Neuron (in vitro differentiated cells): ENCODE measurements around the gene CFAP410.

Experiments used
- H2AFZ ChIP-seq: one replicate; pipeline ENCODE4 v1.6.1; 2013; ENCODE audit warnings: low read depth, mild to moderate bottlenecking, inconsistent platforms, low read length, moderate library complexity
- H3K27me3 ChIP-seq: one replicate; pipeline ENCODE4 v1.6.1; 2013; ENCODE audit warnings: low read length; ENCODE audit not compliant: insufficient read depth
- H3K36me3 ChIP-seq: one replicate; pipeline ENCODE4 v1.6.1; 2013; ENCODE audit warnings: low read length; ENCODE audit not compliant: insufficient read depth
- H3K4me1 ChIP-seq: one replicate; pipeline ENCODE4 v1.6.1; 2013; ENCODE audit warnings: low read length; ENCODE audit not compliant: insufficient read depth
- H3K4me3 ChIP-seq: 2 replicates; pipeline ENCODE4 v1.5.1; 2013; ENCODE audit warnings: mild to moderate bottlenecking, low read length, moderate library complexity
- H3K9me3 ChIP-seq: one replicate; pipeline ENCODE4 v1.6.1; 2013; ENCODE audit warnings: low read length

CFAP410 gene

GRCh38 chr21:44329086-44329889 lies 9.9 kb downstream of the CFAP410 start:
- no peak overlapping the region for H3K4me3 ChIP-seq
- no peak overlapping the region for H2AFZ ChIP-seq

DNA sequence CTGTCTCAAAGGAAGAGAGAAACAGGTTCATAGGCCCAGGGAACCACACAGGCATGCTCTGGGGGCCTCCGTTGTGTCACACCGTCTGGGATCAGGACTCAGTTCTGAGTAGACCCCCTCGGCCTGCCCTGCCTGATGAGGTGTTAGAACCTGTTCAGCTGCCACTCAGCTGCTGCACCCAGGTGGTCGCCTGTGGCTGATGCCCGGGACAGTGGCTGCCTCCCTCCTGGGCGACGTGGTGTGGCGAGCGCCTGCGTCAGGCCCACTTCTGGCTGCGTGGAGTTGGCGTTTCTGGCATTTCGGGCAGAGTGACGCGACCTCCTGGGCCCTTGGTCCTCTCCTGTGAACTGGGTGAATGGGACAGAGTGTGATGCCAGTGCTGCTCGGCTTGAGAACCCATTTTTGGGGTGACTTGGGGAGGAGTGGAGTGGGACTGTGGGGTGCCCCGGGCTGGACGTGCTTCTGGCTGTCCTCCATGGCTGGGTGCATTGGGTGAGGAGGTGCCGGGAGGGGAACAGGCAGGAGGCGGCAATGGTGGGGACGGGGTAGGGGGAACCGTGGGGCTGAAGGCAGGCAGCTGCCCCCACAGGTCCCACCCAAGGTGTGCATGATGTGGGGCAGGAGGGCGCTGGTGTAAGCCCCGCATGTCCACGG lies 10.8 kb downstream of the CFAP410 start:
- Histone ChIP-seq H2AFZ (no peak overlapping the region), H3K4me1 (no peaks in the 10 kb centered on the region), H3K36me3 (peaks cover 22% of the 10 kb centered on the region), H3K27me3 (no peaks in the 10 kb centered on the region), H3K9me3 (no peaks in the 10 kb centered on the region), H3K4me3 (no peak overlapping the region)

More at GRCh38 chr21:44329086-44329889, 9.9 kb downstream of the CFAP410 start:
- H3K9me3 ChIP-seq, result no peaks in the 10 kb centered on the region
- H3K36me3 ChIP-seq, result peaks cover 15% of the 10 kb centered on the region
- H3K4me1 ChIP-seq, result no peaks in the 10 kb centered on the region
- H3K27me3 ChIP-seq, result no peaks in the 10 kb centered on the region

DNA sequence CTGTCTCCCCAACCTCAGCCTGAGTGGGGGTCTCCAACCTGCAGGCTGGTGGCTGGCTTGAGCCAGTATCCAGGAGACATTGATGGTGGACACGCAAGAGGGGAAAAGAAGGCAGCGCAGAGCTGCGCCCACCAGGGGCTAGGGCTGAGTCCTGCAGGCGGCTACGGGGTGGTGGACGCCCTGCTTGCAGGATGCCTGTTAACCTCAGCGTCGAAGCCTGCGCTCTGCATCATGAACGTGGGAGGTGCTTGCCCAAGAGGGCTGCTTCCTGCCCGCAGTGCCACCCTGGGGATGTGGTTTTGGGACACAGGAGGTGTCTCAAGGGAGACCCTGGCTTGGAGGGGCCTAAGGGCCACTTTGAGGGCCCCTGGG lies 11.6 kb downstream of the CFAP410 start:
- Histone ChIP-seq H3K4me3 (no peak overlapping the region), H3K36me3 (peaks cover 22% of the 10 kb centered on the region), H3K27me3 (no peaks in the 10 kb centered on the region), H3K4me1 (no peaks in the 10 kb centered on the region), H2AFZ (no peak overlapping the region), H3K9me3 (no peaks in the 10 kb centered on the region)

DNA sequence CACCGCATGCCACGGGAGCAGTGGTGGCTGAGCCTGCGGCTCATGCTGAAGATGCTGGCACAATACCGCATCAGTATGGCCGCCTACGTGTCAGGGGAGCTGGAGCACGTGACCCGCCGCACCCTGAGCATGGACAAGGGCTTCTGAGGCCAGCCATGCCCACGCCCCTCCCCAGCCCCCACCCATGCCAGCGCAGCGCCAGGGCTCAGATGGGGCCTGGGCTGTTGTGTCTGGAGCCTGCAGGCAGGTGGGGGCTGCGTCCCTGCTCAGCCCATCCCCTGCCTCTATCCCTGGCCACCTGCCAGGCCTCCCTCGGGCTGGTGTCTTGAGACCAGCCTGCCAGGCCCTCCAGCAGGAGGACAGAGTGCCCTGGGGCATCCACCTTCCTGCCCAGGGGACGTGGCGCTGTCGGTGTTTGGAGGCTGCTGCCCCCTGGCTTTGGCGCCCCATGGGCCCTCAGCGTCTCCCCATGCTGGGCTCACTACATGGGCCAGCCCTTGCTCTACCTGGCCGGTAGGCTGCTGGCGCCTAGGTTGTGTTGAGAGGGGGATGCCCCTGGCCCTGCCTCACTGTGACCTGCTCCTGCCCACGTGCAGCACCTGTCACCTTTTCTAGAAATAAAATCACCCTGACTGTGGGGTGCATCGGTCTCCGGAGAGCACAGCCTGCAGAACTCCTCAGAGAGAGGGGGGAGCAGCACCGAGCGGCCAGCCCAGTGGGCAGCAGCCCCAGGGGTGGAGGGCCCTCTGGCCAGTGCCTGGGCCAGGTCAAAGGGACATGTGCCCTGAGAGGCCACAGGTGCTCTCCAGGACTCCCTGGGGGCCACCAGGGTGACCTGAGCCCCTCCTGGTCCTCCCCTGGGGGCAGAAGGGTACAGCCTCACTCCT lies 12.2 kb downstream of the CFAP410 start:
- Histone ChIP-seq H2AFZ (no peak overlapping the region), H3K4me1 (no peaks in the 10 kb centered on the region), H3K4me3 (no peak overlapping the region), H3K27me3 (no peaks in the 10 kb centered on the region), H3K9me3 (no peaks in the 10 kb centered on the region), H3K36me3 (peaks cover 27% of the 10 kb centered on the region)

DNA sequence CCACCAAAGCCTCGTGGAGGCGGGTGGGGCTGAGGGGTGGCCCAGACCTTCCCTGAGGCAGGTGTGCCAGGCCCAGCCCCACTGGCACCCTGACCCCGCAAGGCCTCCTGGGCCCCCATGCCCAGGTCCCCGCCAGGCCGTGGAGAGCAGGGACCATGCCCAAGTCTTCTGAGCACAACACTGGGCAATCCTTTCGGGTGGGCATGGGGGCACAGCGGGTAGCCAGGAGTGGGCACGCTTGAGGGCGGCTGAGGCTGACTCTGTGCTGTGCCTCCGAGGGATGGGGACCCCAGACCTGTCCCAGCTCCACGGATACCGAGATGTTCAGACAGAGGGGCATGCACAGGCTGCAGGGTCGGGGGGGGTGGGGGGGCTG lies 12.9 kb downstream of the CFAP410 start:
- no peaks in the 10 kb centered on the region for H3K27me3 ChIP-seq
- H3K4me1 ChIP-seq, result no peaks in the 10 kb centered on the region
- no peak overlapping the region for H2AFZ ChIP-seq
- H3K36me3 ChIP-seq, result peaks cover 33% of the 10 kb centered on the region
- no peak overlapping the region for H3K4me3 ChIP-seq
- no peaks in the 10 kb centered on the region for H3K9me3 ChIP-seq

GRCh38 chr21:44325386-44326271 lies 13.6 kb downstream of the CFAP410 start:
- no peak overlapping the region for H2AFZ ChIP-seq
- H3K4me3 ChIP-seq, result no peak overlapping the region
- H3K4me1 ChIP-seq, result no peaks in the 10 kb centered on the region
- H3K36me3 ChIP-seq, result peaks cover 33% of the 10 kb centered on the region
- H3K27me3 ChIP-seq, result no peaks in the 10 kb centered on the region
- no peaks in the 10 kb centered on the region for H3K9me3 ChIP-seq

- Histone ChIP-seq H3K27me3 (no peaks in the 10 kb centered on the region), H3K4me1 (no peaks in the 10 kb centered on the region), H2AFZ (no peak overlapping the region), H3K36me3 (peaks cover 34% of the 10 kb centered on the region), H3K9me3 (no peaks in the 10 kb centered on the region), H3K4me3 (no peak overlapping the region)
These were observed 14.4 kb downstream of the CFAP410 start for GRCh38 chr21:44324854-44325107.

GRCh38 chr21:44324106-44324853 lies 14.9 kb downstream of the CFAP410 start:
- Histone ChIP-seq H3K27me3 (no peaks in the 10 kb centered on the region), H3K36me3 (peaks cover 39% of the 10 kb centered on the region), H3K4me1 (no peaks in the 10 kb centered on the region), H2AFZ (no peak overlapping the region), H3K9me3 (no peaks in the 10 kb centered on the region), H3K4me3 (no peak overlapping the region)

DNA sequence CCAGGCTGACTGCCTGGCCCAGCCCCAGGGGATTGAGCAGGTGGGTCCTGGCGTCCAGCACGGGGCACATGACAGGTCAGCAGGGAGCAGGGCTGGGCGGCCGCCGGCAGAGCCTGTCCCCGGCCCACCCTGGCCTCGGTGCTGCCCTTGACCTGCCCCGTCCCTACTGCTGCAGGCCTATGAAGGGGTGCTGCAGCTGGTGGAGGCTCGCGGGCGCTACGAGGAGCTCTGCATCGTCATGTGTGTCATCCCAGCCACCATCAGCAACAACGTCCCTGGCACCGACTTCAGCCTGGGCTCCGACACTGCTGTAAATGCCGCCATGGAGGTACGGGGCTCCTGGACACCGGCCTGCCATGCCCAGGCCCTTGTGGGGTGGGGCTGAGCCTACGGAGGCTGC lies 15.6 kb downstream of the CFAP410 start:
- H2AFZ ChIP-seq, result no peak overlapping the region
- H3K36me3 ChIP-seq, result peaks cover 42% of the 10 kb centered on the region
- H3K9me3 ChIP-seq, result no peaks in the 10 kb centered on the region
- no peak overlapping the region for H3K4me3 ChIP-seq
- H3K27me3 ChIP-seq, result no peaks in the 10 kb centered on the region
- no peaks in the 10 kb centered on the region for H3K4me1 ChIP-seq

GRCh38 chr21:44322621-44323325 lies 16.4 kb downstream of the CFAP410 start:
- no peak overlapping the region for H2AFZ ChIP-seq
- H3K4me3 ChIP-seq, result no peak overlapping the region
- H3K27me3 ChIP-seq, result no peaks in the 10 kb centered on the region
- peaks cover 49% of the 10 kb centered on the region for H3K36me3 ChIP-seq
- H3K9me3 ChIP-seq, result no peaks in the 10 kb centered on the region
- no peaks in the 10 kb centered on the region for H3K4me1 ChIP-seq

- Histone ChIP-seq H3K9me3 (no peaks in the 10 kb centered on the region), H3K27me3 (no peaks in the 10 kb centered on the region), H2AFZ (no peak overlapping the region), H3K4me1 (no peaks in the 10 kb centered on the region), H3K4me3 (no peak overlapping the region), H3K36me3 (peaks cover 45% of the 10 kb centered on the region)
These were observed 17.2 kb downstream of the CFAP410 start for GRCh38 chr21:44321846-44322450.
